Measurements from ENCODE around the gene ZNF546.

DNA sequence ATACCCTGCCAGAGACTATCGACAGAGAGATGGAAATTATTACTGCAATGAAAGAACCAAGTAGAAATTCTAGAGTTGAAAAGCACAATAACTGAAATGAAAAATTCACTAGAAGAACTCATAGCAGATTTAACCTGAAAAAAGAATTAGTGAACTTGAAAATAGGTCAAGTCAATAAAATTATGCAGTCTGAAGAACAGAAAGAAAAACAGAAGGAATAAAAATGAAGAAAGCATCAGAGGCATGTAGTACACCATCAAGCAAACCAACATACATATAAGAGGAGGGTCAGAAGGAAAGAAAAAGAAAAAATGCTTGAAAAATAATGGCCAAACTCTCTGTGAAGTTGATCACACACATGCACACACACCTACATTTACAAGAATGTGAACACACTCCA lies 62.8 kb downstream of the ZNF546 start:
- no peak for TF ChIP-seq POLR2A (IDR thresholded peaks at IDR 0.05)
- TF ChIP-seq, protein P1, sequence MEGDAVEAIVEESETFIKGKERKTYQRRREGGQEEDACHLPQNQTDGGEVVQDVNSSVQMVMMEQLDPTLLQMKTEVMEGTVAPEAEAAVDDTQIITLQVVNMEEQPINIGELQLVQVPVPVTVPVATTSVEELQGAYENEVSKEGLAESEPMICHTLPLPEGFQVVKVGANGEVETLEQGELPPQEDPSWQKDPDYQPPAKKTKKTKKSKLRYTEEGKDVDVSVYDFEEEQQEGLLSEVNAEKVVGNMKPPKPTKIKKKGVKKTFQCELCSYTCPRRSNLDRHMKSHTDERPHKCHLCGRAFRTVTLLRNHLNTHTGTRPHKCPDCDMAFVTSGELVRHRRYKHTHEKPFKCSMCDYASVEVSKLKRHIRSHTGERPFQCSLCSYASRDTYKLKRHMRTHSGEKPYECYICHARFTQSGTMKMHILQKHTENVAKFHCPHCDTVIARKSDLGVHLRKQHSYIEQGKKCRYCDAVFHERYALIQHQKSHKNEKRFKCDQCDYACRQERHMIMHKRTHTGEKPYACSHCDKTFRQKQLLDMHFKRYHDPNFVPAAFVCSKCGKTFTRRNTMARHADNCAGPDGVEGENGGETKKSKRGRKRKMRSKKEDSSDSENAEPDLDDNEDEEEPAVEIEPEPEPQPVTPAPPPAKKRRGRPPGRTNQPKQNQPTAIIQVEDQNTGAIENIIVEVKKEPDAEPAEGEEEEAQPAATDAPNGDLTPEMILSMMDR (IDR thresholded peaks at IDR 0.05) = no peak
